RWPE2 (cell line): ENCODE results near the gene UBE2E1.

Experiments
- ATAC-seq: fragments of 200-7000 bp; cut with Tn5 transposase; 3 replicates; pipeline ENCODE4 v1.9.1; 2021; ENCODE audit warnings: low read depth
- DNase-seq: peaks from one replicate; pipeline ENCODE4 v3.0.0-alpha.2; 2020; ENCODE audit warnings: low spot score
- H3K27ac ChIP-seq: fragments of 450-650 bp; 2 replicates; pipeline ENCODE4 v1.5.1; 2017; ENCODE audit warnings: mild to moderate bottlenecking; ENCODE audit not compliant: poor library complexity, severe bottlenecking
- H3K27me3 ChIP-seq: fragments of 250-450 bp; sonication (Bioruptor Pico); 2 replicates; pipeline ENCODE4 v1.5.1; 2021; ENCODE audit warnings: mild to moderate bottlenecking, moderate library complexity; ENCODE audit not compliant: insufficient read depth, poor library complexity, severe bottlenecking
- H3K36me3 ChIP-seq: fragments of 250-450 bp; sonication (Bioruptor Pico); 2 replicates; pipeline ENCODE4 v1.5.1; 2020; ENCODE audit warnings: low read depth, mild to moderate bottlenecking, moderate library complexity
- H3K4me1 ChIP-seq: fragments of 250-450 bp; sonication (Bioruptor Pico); 2 replicates; pipeline ENCODE4 v1.5.1; 2021; ENCODE audit warnings: mild to moderate bottlenecking, moderate library complexity; ENCODE audit not compliant: insufficient read depth, poor library complexity, severe bottlenecking
- H3K4me3 ChIP-seq: fragments of 250-450 bp; sonication (Bioruptor Pico); 2 replicates; pipeline ENCODE4 v1.5.1; 2021; ENCODE audit warnings: mild to moderate bottlenecking, moderate library complexity; ENCODE audit not compliant: severe bottlenecking
- H3K9me3 ChIP-seq: fragments of 250-450 bp; sonication (Bioruptor Pico); 2 replicates; pipeline ENCODE4 v1.5.1; 2021; ENCODE audit warnings: mild to moderate bottlenecking, moderate library complexity; ENCODE audit not compliant: severe bottlenecking
- CTCF ChIP-seq: fragments of 450-650 bp; IDR thresholded peaks from one replicate; pipeline ENCODE4 v1.5.1; 2017; ENCODE audit warnings: mild to moderate bottlenecking, moderate library complexity; ENCODE audit not compliant: poor library complexity, severe bottlenecking

Gene UBE2E1

DNA sequence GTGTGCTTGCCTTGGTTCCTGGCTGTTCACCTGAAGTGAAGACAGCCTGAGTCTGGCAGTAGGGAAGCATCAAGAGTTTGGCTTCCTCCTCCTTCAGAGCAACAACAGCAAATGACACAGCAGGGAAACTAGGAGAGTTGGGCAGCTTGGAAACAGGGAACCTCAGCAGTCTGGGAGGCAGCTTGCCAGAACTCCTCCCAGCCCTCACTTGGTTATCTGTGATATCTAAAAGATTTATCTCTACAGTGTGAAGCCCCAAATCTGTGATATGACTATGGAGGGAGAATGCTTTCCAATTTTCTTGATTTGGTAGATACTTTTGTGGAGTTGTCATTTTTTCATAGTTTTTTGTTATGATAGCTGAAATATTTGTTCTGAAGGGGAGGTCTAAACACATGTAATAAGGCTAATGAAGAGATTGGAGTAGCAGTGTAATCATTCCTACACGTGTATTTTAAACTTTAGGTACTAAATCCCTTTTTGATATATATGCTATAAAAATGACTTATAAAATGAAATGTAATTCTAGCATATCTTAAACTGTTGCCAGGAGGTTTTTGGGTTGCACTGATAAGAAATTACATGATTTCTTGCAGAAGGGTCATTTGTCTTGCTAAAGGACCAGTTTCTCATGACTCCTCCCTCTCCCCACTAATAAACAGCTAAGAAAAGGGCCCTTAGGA is 20.8 kb downstream of the UBE2E1 start:
- H3K4me1 ChIP-seq: peaks cover 9% of the 10 kb centered on the region
- 0 out of 2 replicates have a peak, but pooled peaks cover 6% of the 10 kb centered on the region for H3K36me3 ChIP-seq
- no peak overlapping the region for H3K4me3 ChIP-seq
- no peaks in the 10 kb centered on the region for H3K27me3 ChIP-seq
- no peak for TF ChIP-seq CTCF
- ATAC-seq: no peak
- DNase-seq: no peak
- no peaks in the 10 kb centered on the region for H3K9me3 ChIP-seq
- H3K27ac ChIP-seq: no peak overlapping the region

GRCh38 chr3:23829242-23829934 is 23.6 kb downstream of the UBE2E1 start:
- Histone ChIP-seq H3K27me3 (no peaks in the 10 kb centered on the region), H3K4me1 (peaks cover 9% of the 10 kb centered on the region), H3K27ac (no peak overlapping the region), H3K9me3 (peaks cover 2% of the 10 kb centered on the region), H3K36me3 (0 out of 2 replicates have a peak, but pooled peaks cover 3% of the 10 kb centered on the region), H3K4me3 (no peak overlapping the region)
- no peak for TF ChIP-seq CTCF
- no peak for ATAC-seq
- DNase-seq: no peak

- DNase-seq (no peak), ATAC-seq (no peak)
- Histone ChIP-seq H3K27me3 (no peaks in the 10 kb centered on the region), H3K4me3 (no peak overlapping the region), H3K27ac (no peak overlapping the region), H3K9me3 (peaks cover 2% of the 10 kb centered on the region), H3K36me3 (0 out of 2 replicates have a peak, but pooled peaks cover 3% of the 10 kb centered on the region), H3K4me1 (peaks cover 4% of the 10 kb centered on the region)
- TF ChIP-seq CTCF: no peak
Observed at GRCh38 chr3:23830869-23831484, 25.2 kb downstream of the UBE2E1 start.

- TF ChIP-seq CTCF: no peak
- no peak for ATAC-seq
- H3K9me3 ChIP-seq: peaks cover 2% of the 10 kb centered on the region
- no peaks in the 10 kb centered on the region for H3K27me3 ChIP-seq
- peaks cover 4% of the 10 kb centered on the region for H3K4me1 ChIP-seq
- no peak overlapping the region for H3K4me3 ChIP-seq
- H3K36me3 ChIP-seq: 0 out of 2 replicates have a peak, but pooled peaks cover 3% of the 10 kb centered on the region
- DNase-seq: no peak
- no peak overlapping the region for H3K27ac ChIP-seq
Observed at GRCh38 chr3:23831517-23832394, 26.0 kb downstream of the UBE2E1 start.
